ENCODE measurements around the gene AMIGO3. TPM values are rescaled to one million over a fixed set of nuclear protein-coding genes. Genes with fewer than 3 reads are reported as not detected.

Gene AMIGO3
- total and polyA plus RNA-seq, 2 donors (not counting 1 experiment from before 2014, with no cell fraction given) = 11.1 TPM; not detected in 1

- Mint-ChIP-seq H3K27me3 (no peaks in the 10 kb centered on the region), H3K4me1 (no peaks in the 10 kb centered on the region), H3K4me3 (no peak overlapping the region), H3K9me3 (ENCODE audit: insufficient read depth) (no peaks in the 10 kb centered on the region), H3K27ac (no peak overlapping the region)
- ChIA-PET POLR2A (no interaction called here), CTCF (no interaction called here)
- Histone ChIP-seq H3K9ac (ENCODE audit: low read length) (no peak overlapping the region), H3K27me3 (replicated peaks in 1 of 4; ENCODE audit: control extremely low read depth in 1 of 4, control insufficient read depth in 3 of 4, insufficient read depth in 4 of 4, low read length in 3 of 4) (no peaks in the 10 kb centered on the region), H3K9me3 (ENCODE audit: control extremely low read depth in 1 of 3, control insufficient read depth in 2 of 3, insufficient read depth in 1 of 3, low read length in 2 of 3) (no peaks in the 10 kb centered on the region), H4K20me1 (ENCODE audit: control insufficient read depth, insufficient read depth, low read length, poor library complexity, severe bottlenecking) (peaks cover 9% of the 10 kb centered on the region), H3K27ac (ENCODE audit: low read length in 2 of 2) (no peak overlapping the region), H3K79me2 (ENCODE audit: control insufficient read depth, insufficient read depth, low read length) (peaks cover 46% of the 10 kb centered on the region), H3K4me1 (ENCODE audit: control insufficient read depth in 2 of 2, insufficient read depth in 2 of 2, low read length in 2 of 2) (no peaks in the 10 kb centered on the region), H3K36me3 (replicated peaks in 1 of 2; ENCODE audit: control extremely low read depth in 1 of 2, control insufficient read depth in 1 of 2, extremely low read depth in 1 of 2, insufficient read depth in 2 of 2, low read length in 1 of 2) (peaks cover 2 to 49% of the 10 kb centered on the region in 2 experiments), H3K4me3 (ENCODE audit: control extremely low read depth in 1 of 5, extremely low read depth in 1 of 5, insufficient read depth in 1 of 5, low read depth in 2 of 5, low read length in 4 of 5) (no peak overlapping the region), H3K4me2 (replicated peaks; ENCODE audit: low read depth, low read length, poor library complexity, severe bottlenecking) (no peak overlapping the region), H2AFZ (ENCODE audit: insufficient read depth, low read depth, low read length, poor library complexity, severe bottlenecking) (no peak overlapping the region)
- ATAC-seq (ENCODE audit: low read depth) = no peak
- no peak for DNase-seq
- TF ChIP-seq CTCF (IDR thresholded peaks at IDR 0.05) = no peak
- no peak for TF ChIP-seq EZH2 (IDR thresholded peaks at IDR 0.05; ENCODE audit: borderline replicate concordance, insufficient read depth, low read depth, low read length, poor library complexity, severe bottlenecking)
- intact Hi-C loops (cut with micrococcal nuclease) = no loop called here
Observed at GRCh38 chr3:49740427-49740826, 20.9 kb upstream of the AMIGO3 start.

- no peak overlapping the region for H3K9ac ChIP-seq (ENCODE audit: low read length)
- Mint-ChIP-seq H3K27ac (no peak overlapping the region), H3K27me3 (no peaks in the 10 kb centered on the region), H3K4me1 (no peaks in the 10 kb centered on the region), H3K9me3 (ENCODE audit: insufficient read depth) (no peaks in the 10 kb centered on the region), H3K4me3 (no peak overlapping the region)
- intact Hi-C loops (cut with micrococcal nuclease) = no loop called here
- ChIA-PET CTCF (interaction anchor here (1.1 kb wide), 1 partner anchor 19 kb away, joined by 3 read pairs; the partner anchor contains the start of gene AMIGO3), POLR2A (no interaction called here)
- no peaks in the 10 kb centered on the region for H4K20me1 ChIP-seq (ENCODE audit: control insufficient read depth, insufficient read depth, low read length, poor library complexity, severe bottlenecking)
- H3K27me3 ChIP-seq (replicated peaks in 1 of 4; ENCODE audit: control extremely low read depth in 1 of 4, control insufficient read depth in 3 of 4, insufficient read depth in 4 of 4, low read length in 3 of 4) = no peaks in the 10 kb centered on the region
- H3K79me2 ChIP-seq (ENCODE audit: control insufficient read depth, insufficient read depth, low read length) = peaks cover 33% of the 10 kb centered on the region
- 95% methylated on average over 11 of the region's 11 CpGs for WGBS (ENCODE audit: insufficient coverage)
- H3K27ac ChIP-seq (ENCODE audit: low read length in 2 of 2) = no peak overlapping the region
- H3K9me3 ChIP-seq (ENCODE audit: control extremely low read depth in 1 of 3, control insufficient read depth in 2 of 3, insufficient read depth in 1 of 3, low read length in 2 of 3) = no peaks in the 10 kb centered on the region
- TF ChIP-seq EZH2 (IDR thresholded peaks at IDR 0.05; ENCODE audit: borderline replicate concordance, insufficient read depth, low read depth, low read length, poor library complexity, severe bottlenecking) = no peak
- TF ChIP-seq CTCF (IDR thresholded peaks at IDR 0.05) = no peak
- ATAC-seq (ENCODE audit: low read depth) (no peak), DNase-seq (no peak)
- no peak overlapping the region for H3K4me2 ChIP-seq (replicated peaks; ENCODE audit: low read depth, low read length, poor library complexity, severe bottlenecking)
- no peak overlapping the region for H3K4me3 ChIP-seq (ENCODE audit: control extremely low read depth in 1 of 5, extremely low read depth in 1 of 5, insufficient read depth in 1 of 5, low read depth in 2 of 5, low read length in 4 of 5)
- H2AFZ ChIP-seq (ENCODE audit: insufficient read depth, low read depth, low read length, poor library complexity, severe bottlenecking) = no peak overlapping the region
- peaks cover 6 to 57% of the 10 kb centered on the region in 2 experiments for H3K36me3 ChIP-seq (replicated peaks in 1 of 2; ENCODE audit: control extremely low read depth in 1 of 2, control insufficient read depth in 1 of 2, extremely low read depth in 1 of 2, insufficient read depth in 2 of 2, low read length in 1 of 2)
- H3K4me1 ChIP-seq (ENCODE audit: control insufficient read depth in 2 of 2, insufficient read depth in 2 of 2, low read length in 2 of 2) = no peaks in the 10 kb centered on the region
Observed at GRCh38 chr3:49738067-49738713, 18.7 kb upstream of the AMIGO3 start.

Measured in B cell (primary cell).